Pancreas (tissue), 10 donors: ENCODE results near the gene CFAP74. TPM values are rescaled to one million over a fixed set of nuclear protein-coding genes. Genes with fewer than 3 reads are reported as not detected.
A peak's percentile ranks its signal among the peaks of the same experiment; 100 is the strongest.

Experiments used
- ATAC-seq, 4 donors: fragments of 200-7000 bp; cut with Tn5 transposase; one replicate each; pipeline versions ENCODE4 v1.8.0 to v1.9.1; 2020; ENCODE audit warnings: mild to moderate bottlenecking in 4 of 4, moderate library complexity in 4 of 4
- DNase-seq, 6 donors: peaks; one replicate each; pipeline ENCODE4 v3.0.0-alpha.2; 2020
- FAIRE-seq: peaks from 2 replicates; lab custom pipeline; 2012; peaks lifted over from hg19 to GRCh38; lab: Jason Lieb, UNC
- H3K27ac ChIP-seq, 4 donors: fragments of 200-600 bp; sonication (generic); 1 replicate in 3 of 4; 2 replicates in 1 of 4; pipeline versions ENCODE4 v1.5.0 to v1.8.0; 2020
- H3K27me3 ChIP-seq, 4 donors: fragments of 200-600 bp; one replicate each; pipeline ENCODE4 v1.8.0; 2021
- H3K36me3 ChIP-seq, 3 donors: fragments of 200-600 bp; sonication (generic) in 1 of 3; one replicate each; pipeline versions ENCODE4 v1.5.0 to v1.8.0; 2020 to 2021
- H3K4me1 ChIP-seq, 3 donors: fragments of 200-600 bp; one replicate each; pipeline ENCODE4 v1.8.0; 2021
- H3K4me3 ChIP-seq, 4 donors: fragments of 200-600 bp; sonication (generic) in 2 of 4; one replicate each; pipeline versions ENCODE4 v1.5.0 to v1.8.0; 2020 to 2021
- H3K9me3 ChIP-seq, 4 donors: fragments of 200-600 bp; one replicate each; pipeline ENCODE4 v1.8.0; 2021
- WGBS, 2 donors: extraction: QIAGEN DNeasy Blood & Tissue Kit; methylation state at CpG; one replicate each; pipeline ENCODE4 v1.1.7; 2013; 5-methylcytosine and 5-hydroxymethylcytosine counted together
- intact Hi-C, 3 donors: fragments of 100-400 bp; cut with DNase I; formaldehyde crosslinking; loops; one replicate each; pipeline versions ENCODE4 v1.11.1 to v1.14.2; 2022
- polyA plus RNA-seq, 2 donors: library from polyadenylated mRNA; stranded (reverse); fragments of 200-250 nt; gene quantifications; one replicate each; pipeline ENCODE4 v1.2.3, GENCODE V29; 2013
- total RNA-seq, 6 donors: library from RNA; stranded (reverse); fragmentation: NEBNext Ultra II Directional in 4 of 6; extraction: Animal tissue kit (Norgen Biotek cat#: 25700) in 4 of 6; gene quantifications; one replicate each; pipeline versions ENCODE4 v1.2.1 to v1.2.4, GENCODE V29; 2021 to 2023
- TF ChIP-seq, protein P1 (sequence below), 4 donors: fragments of 200-600 bp; sonication (generic) in 3 of 4; IDR thresholded peaks; one replicate each; pipeline versions ENCODE4 v1.5.0 to v1.8.0; 2021; ENCODE audit warnings: antibody characterized with exemption in 4 of 4
- donor health status: healthy with polysubstance abuse.
- donor health status: DM: no; HTN: no; CAD: no; lungs with moderate emphysema.
- donor health status: DM: no; HTN: no; CAD: no.
- donor health status: control.
- donor health status: control.
- donor health status: Bipolar disorder and iron deficiency.
- donor health status: DM: yes; HTN: yes; CAD: no.
- donor health status: DM: no; HTN: no; CAD: no.
- donor health status: DM: no; HTN: no; CAD: no.
- donor health status: DM: yes; HTN: yes; CAD: no.

The CFAP74 gene
- total and polyA plus RNA-seq, 8 donors: 0.08 to 0.16 TPM; not detected in 6

DNA sequence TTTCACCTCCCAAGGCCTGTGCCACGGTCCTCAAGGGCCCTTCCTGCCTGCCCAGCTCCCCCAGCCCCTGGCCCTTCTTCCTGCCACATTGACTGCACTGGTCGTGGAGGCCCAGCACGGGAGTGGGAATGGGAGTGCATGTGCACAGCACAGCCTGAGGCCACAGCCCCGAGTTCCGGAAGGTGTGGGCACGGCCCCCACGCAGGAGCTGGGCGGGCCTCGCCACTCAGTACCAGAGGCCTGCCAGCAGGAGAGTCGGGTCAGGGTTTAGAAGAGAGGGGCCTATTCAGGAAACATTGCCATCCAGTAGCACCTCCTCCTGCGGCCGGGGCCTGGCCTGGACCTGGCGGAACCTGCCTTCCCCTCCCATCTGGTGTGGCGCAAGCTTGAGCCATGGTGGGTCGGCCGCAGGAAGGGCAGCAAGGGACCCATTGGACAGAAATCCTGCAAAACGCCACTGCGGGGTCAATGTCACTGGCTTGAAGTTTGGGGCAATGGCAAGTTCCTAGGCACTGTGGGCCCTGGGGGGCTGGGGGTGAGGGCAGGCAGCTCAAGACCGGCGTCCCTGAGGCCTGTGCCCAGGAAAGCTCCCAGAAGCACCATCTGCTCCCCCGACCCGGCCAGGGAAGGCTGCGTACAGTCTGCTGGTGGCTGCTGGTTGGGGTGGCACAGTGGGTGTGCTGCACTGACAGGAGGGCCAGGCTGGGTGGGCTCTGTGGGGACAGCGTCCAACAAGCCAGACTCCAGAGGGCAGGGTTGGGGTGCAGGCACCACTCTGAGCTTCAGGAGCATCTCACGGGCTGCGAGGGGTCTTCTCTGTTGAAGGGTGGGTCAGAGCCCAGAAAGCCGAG lies 82.8 kb downstream of the CFAP74 start:
- peak; percentile 43 to 87 (median 62) for DNase-seq
- no peak for ATAC-seq
- WGBS, 2 donors: 88 to 90% methylated on average over 27 of the region's 27 CpGs
- Histone ChIP-seq H3K36me3 (no peaks in the 10 kb centered on the region), H3K27me3 (no peaks in the 10 kb centered on the region), H3K9me3 (no peaks in the 10 kb centered on the region), H3K4me1 (peaks cover 0 to 11% (median 0%) of the 10 kb centered on the region in 3 donors), H3K27ac (no peak overlapping the region), H3K4me3 (no peak overlapping the region)
- TF ChIP-seq, protein P1, sequence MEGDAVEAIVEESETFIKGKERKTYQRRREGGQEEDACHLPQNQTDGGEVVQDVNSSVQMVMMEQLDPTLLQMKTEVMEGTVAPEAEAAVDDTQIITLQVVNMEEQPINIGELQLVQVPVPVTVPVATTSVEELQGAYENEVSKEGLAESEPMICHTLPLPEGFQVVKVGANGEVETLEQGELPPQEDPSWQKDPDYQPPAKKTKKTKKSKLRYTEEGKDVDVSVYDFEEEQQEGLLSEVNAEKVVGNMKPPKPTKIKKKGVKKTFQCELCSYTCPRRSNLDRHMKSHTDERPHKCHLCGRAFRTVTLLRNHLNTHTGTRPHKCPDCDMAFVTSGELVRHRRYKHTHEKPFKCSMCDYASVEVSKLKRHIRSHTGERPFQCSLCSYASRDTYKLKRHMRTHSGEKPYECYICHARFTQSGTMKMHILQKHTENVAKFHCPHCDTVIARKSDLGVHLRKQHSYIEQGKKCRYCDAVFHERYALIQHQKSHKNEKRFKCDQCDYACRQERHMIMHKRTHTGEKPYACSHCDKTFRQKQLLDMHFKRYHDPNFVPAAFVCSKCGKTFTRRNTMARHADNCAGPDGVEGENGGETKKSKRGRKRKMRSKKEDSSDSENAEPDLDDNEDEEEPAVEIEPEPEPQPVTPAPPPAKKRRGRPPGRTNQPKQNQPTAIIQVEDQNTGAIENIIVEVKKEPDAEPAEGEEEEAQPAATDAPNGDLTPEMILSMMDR (IDR thresholded peaks at IDR 0.05): no peak
- no peak for FAIRE-seq
- intact Hi-C loops: no loop called here

DNA sequence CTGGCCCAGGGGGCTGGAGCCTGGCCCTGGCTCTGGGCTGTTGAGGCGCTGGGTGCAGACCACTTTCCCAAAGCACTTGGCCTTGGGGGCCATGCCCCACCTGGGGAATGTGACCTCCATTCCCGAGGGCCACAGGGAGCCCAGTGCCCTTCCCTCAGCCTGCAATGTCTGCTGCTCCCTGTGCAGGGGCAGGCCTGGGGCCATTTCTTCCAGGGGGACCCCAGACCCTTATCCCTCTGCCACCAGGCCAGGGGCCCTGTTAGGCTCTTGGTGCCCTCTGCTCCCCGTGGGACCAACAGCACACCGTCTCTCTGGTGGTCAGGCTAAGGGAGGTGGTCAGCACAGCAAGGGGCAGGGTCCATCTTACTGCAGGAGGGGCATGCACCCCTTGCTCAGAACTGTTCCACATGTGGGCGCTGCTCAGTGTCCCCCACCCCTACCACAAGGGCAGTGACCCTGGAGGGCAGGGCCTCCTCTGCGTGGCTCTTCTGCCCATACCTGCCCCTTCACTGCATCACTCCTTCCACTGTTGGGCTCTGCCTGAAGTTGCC lies 83.5 kb downstream of the CFAP74 start:
- peak overlapping the region in 2 of 4 donors; percentile 55 to 59 for H3K4me3 ChIP-seq
- no peaks in the 10 kb centered on the region for H3K9me3 ChIP-seq
- DNase-seq (peak in 1 of 6 donors; percentile 57), ATAC-seq (no peak), FAIRE-seq (no peak)
- no peaks in the 10 kb centered on the region for H3K36me3 ChIP-seq
- H3K4me1 ChIP-seq: peaks cover 5 to 14% (median 6%) of the 10 kb centered on the region in 3 donors
- TF ChIP-seq, protein P1 (IDR thresholded peaks at IDR 0.05): no peak
- WGBS, 2 donors: 85 to 86% methylated on average over 6 of the region's 6 CpGs
- no peaks in the 10 kb centered on the region for H3K27me3 ChIP-seq
- intact Hi-C loops: no loop called here
- peak overlapping the region; percentile 15 to 85 (median 40) for H3K27ac ChIP-seq

DNA sequence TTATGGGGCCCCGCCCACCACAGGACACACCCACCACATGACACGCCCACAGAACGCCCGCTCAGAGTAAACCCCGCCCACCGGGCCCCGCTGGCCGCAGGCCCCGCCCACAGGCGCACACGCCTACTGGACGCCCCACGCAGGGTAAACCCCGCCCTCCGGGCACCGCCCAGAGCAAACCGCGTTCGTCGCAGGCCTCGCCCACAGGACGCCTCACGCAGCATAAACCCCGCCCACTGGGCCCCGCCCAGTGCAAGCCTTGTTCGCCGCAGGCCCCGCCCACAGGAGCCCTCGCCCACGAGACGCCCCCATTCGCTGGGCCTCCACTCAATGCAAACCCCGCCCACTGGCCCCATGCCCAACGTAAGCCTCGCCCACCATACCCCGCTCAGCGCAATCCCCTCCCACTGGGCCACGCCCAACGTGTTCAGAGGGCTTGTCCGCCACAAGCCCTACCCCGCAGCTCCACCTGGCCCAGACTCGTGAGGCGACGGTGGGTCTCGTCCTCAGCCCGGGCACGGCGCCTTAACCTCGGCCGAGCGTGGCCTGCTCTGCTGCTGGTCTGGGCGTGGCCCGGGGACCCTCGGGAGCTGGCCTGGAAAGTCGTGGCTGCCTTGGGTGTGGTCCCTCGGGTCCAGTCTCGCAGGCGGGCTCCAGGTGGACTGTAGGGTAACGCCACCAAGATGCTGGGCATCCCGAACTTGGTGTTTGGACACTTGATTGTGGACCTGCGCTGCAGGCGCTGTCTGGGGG lies 84.1 kb downstream of the CFAP74 start:
- DNase-seq (peak; percentile 100), ATAC-seq (peak; percentile 66 to 78 (median 70)), FAIRE-seq (peak; percentile 88)
- peak overlapping the region in 3 of 4 donors; percentile 39 to 59 (median 55) for H3K4me3 ChIP-seq
- H3K9me3 ChIP-seq: no peaks in the 10 kb centered on the region
- no peaks in the 10 kb centered on the region for H3K36me3 ChIP-seq
- peak overlapping the region; percentile 15 to 94 (median 87) for H3K27ac ChIP-seq
- 8 to 9% methylated on average over 53 to 62 of the region's 62 CpGs for WGBS, 2 donors
- TF ChIP-seq, protein P1 (IDR thresholded peaks at IDR 0.05): no peak
- H3K4me1 ChIP-seq: peaks cover 7 to 20% (median 11%) of the 10 kb centered on the region in 3 donors
- intact Hi-C loops: no loop called here
- no peaks in the 10 kb centered on the region for H3K27me3 ChIP-seq

DNA sequence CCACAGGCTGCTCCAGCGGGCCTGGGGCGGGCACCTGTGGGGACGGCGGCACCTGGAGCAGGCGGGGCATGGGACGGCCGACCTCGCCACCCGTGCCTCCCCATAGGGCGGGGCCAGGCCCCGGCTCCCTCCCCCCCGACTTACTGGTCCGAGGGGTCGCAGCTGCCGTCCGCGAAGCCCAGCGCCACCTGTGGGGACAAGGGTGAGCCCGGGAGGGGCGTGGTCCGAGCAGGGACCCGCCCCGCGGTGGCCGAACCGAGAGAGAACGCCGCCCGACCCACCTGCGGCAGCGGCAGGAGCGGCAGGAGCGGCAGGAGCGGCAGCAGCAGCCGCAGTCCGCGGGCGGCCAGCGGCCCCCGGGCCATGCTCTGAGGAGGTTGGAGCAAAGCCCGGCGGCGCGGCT lies 84.7 kb downstream of the CFAP74 start, which contains the start of gene TMEM52:
TMEM52 (minus strand) TSS at position 379 of the 403 bp plus-strand sequence; CDS start at position 365, 14 bp downstream.
- TF ChIP-seq, protein P1 (IDR thresholded peaks at IDR 0.05): no peak
- H3K27me3 ChIP-seq: no peaks in the 10 kb centered on the region
- H3K36me3 ChIP-seq: no peaks in the 10 kb centered on the region
- peak within 1 kb of the TSS; percentile 36 to 59 (median 47) for H3K4me3 ChIP-seq
- intact Hi-C loops: no loop called here
- H3K9me3 ChIP-seq: no peaks in the 10 kb centered on the region
- WGBS, 2 donors: 1 to 3% methylated on average over 14 to 44 of the region's 44 CpGs
- H3K27ac ChIP-seq: peak within 1 kb of the TSS; percentile 85 to 94 (median 90)
- ATAC-seq (peak; percentile 50 to 68 (median 55)), DNase-seq (peak in 5 of 6 donors; percentile 89 to 98 (median 90)), FAIRE-seq (no peak)
- peaks cover 7 to 25% (median 16%) of the 10 kb centered on the region in 3 donors for H3K4me1 ChIP-seq
